GM18951 (cell line): Measurements from ENCODE around the gene LRRC46.

Source experiments
- POLR2A ChIP-seq: IDR thresholded peaks from 4 replicates; pipeline ENCODE4 v1.6.1; 2011; ENCODE audit warnings: mild to moderate bottlenecking; ENCODE audit not compliant: insufficient read length, insufficient read depth; ENCODE audit errors: extremely low read depth
- in situ Hi-C: fragments of 300-500 bp; cut with MboI; formaldehyde crosslinking; loops from one replicate; pipeline ENCODE4 v1.12.0; 2022; ENCODE audit warnings: low sequenced_read_pairs, mixed read lengths, inconsistent platforms; ENCODE audit not compliant: unreplicated experiment

Gene LRRC46

DNA sequence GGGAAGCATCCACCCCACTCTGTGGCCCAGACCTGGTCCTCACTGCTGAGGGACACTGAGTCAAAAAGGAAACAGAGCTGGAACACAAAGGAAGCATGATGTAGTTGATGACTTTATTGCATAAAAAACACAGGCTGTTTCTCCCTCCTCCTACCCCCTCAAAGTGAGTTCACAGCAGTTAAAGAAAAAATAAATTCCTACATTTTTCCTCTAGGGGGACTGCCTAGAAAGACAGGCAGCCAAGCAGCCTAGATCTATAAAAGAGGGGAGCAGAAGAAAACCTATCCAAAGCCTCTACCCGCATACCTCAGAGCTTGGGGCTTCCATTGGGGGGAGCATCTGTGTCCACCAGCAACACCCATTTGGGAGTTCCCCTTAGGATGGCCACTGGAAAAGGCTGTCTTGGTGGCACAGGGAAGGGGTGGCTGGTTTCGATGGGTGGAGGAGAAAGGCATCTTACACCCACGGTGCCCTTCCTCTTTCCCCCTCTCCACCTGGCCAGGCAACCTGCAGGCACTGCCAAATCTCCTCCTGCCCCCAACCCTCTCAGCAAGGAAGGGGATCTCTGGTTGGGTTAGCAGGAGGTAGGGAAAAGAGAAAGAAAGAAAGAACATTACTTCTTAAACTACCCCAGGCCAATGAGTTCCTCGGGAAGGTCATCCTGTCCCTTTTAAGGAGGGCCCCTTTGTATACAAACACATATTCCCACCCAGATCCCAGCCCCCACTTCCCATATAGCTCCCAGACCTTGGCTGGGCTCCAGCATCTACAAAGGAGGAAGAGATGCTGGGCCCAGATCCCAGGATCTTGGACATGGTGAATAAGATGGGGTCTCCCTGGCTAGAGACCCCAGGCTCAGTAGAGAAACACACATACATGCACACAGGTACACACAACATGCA lies 13.6 kb downstream of the LRRC46 start:
- in situ Hi-C loops = loop anchor here (5.0 kb wide), 1 partner anchor 47 kb away; no protein-coding TSS in a partner anchor
- TF ChIP-seq POLR2A = no peak

DNA sequence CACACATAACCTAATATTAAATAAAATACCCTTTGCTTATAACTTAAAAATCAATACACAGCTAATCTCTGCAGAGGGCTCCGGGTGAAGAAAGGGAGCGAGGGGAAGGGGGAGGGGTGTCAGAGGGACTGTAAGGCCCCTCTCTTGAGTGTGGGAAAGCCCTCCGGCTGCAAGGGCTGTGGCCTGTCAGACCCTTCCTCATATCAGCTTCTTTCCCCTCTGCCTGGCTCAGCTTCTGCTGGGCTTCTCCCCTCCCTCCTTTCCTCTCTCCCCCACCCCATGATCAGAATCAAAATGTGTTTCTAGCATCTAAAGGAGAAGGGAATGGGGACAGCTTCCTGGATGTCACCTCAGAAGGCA lies 14.2 kb downstream of the LRRC46 start:
- no peak for TF ChIP-seq POLR2A
- in situ Hi-C loops = no loop called here

DNA sequence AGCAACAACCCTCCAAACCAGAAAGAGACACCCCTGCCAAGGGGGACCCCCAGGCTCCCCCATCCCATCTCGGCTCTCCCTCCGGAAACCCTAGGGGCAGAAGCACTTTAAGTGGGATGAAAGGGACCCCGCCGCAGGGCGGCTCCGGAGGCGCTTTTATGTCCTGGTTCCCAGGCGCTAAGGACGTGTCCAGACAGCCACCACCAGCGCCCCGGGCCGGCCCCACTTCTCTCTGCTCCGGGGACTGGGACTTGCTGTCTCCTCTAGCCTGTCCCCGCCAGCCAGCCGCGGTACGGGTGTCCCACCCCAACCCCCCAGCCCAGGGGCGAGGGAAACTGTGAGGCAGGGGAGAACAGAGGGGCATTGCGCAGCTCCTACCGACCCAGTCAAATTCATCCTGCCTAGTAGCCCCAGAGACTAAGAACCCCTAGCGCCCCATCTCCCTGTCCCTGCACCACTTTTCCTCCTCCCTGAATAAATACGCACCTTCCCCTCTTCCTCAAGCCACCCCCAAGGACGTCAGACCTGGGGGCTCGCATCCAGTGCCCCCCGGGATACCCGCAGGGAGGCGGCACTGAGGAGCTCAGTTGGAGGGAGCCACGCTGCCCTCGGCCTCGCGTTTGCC lies 15.4 kb downstream of the LRRC46 start:
- in situ Hi-C loops = no loop called here
- TF ChIP-seq POLR2A = no peak

DNA sequence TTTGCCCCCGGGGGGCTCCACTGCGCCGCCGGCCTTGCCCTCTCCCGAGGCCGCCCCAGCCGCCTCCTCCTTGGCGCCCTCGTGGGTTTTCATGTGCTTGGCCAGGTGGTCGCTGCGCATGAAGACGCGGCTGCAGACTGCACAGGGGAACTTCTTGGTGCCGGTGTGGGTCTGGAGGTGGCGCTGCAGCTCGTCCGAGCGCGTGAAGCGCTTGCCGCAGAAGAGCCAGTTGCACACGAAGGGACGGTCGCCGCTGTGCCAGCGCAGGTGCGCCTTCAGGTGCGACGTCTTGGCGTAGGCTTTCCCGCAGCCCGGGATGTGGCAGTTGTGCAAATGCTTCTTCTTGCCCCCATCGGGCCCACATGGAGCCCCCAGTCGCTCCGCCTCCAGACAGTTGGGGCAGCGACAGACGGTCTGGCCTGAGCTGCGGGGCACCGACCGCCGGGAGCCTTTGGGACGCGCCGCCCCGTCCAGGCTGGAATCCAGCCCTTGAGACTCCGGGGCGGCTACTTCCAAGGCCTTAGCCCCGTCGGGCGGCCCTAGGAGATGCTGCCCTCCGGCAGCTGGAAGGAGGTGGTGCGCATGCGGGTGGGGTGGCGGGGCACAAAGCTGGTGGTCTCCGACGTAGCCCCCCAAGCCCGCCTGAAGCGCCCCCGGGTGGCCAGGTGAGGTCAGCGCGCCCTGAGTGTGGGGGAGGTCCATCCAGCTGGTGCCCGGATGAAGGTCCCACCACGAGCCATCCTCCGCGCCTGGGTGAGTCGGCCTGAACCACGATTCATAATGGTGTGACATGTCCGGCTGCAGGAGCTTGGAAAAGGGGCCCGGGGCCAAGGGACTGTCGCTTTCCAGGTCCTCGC lies 16.1 kb downstream of the LRRC46 start:
- in situ Hi-C loops = no loop called here

DNA sequence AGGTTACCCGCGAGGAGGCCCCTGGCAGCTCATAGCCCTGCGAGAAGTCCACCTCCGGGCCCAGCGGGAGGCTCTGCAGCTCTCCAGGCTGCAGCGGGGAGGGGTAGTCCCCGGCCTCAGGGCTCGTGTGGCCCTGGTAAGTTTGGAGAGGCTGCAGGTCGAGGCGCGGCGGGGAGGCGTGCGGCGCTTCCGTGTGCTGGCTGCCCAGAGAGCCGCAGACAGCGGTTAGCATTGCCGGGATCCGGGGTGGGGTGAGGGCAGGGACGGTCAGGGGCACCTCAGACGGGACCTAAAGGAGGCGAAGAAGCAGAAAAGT lies 16.7 kb downstream of the LRRC46 start:
- TF ChIP-seq POLR2A = no peak
- in situ Hi-C loops = no loop called here

More for the DNA sequence above, 16.1 kb downstream of the LRRC46 start:
- no peak for TF ChIP-seq POLR2A

DNA sequence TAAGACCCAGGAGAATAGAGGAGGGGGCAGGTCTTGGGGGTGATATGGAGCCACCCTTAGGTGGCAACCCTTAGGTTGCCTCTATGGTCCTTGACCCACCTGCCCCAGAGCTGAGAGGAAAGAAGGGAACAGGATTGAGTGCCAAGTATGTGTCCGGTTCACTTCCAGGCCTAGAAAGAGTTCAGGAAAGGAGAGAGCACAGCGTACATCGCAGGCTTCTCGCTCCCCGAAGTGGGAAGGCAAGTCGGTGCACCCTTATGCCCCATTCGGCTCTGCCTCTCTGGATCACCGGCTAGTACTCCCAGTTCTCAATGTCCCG lies 18.9 kb downstream of the LRRC46 start:
- TF ChIP-seq POLR2A = no peak
- in situ Hi-C loops = no loop called here

DNA sequence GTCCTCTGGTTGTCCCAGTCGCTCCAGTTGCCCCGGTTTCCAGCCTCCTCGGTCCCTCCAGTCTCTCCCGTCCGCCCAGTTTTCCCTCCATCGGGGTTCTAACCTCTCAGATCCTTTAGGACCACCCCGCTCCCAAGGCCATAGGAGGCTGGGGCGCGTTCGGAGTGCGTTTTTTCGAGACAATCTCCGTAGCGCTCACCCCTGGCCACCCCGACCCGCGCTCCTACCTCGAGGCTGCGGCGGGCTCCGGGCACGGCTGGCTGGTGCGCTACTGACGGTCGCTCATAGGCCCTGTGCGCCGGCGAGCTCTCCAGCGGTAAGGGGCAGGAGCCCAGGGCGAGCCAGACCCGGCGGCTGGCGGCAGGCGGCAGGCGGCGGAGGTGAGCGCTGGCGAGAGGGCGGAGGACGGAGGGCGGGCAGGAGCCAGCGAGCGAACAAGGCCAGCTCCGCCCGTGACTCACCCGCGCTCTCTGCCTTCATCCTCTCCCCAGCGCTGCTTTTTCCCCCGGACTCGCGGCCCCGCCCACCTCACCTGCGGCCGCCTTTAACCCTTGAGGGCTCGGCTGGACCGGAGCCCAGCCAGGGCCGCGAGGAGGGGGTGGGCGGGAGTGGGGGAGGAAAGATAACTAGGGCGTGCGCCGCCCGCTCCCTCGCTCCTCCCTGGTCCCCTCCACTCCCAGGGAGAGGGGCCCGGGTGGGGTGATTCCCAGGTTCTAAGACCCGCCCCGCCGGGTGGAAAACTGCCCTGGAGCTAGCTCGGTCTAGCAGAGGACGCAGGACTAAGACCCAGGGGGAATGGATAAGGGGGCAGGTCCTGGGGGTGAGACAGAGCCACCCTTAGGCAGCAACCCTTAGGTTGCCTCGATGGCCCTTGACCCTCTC lies 19.5 kb downstream of the LRRC46 start, which contains the start of gene SP6:
TSS of gene SP6 (minus strand) at position 472 of the 882 bp plus-strand sequence. CDS start 2,734 bp downstream, outside the sequence.
- TF ChIP-seq POLR2A = no peak
- in situ Hi-C loops = no loop called here

DNA sequence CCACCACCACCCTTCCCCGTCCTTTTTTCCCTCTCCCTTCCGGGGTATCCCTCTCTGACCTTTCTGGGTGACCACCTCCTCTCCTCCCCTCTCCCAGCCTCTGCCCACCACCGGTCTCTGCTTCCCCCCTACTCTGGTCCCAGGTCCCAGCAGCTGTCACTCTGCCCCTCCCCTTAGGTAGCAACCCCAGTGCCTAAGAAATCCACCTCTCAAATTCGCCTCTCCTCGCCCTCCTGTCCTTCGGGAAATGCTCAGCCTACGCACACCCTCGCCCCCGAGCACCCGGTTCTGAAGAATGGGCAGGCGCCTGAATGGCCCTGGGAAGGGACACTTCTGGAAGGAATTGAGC lies 20.3 kb downstream of the LRRC46 start:
- no peak for TF ChIP-seq POLR2A
- in situ Hi-C loops = no loop called here

DNA sequence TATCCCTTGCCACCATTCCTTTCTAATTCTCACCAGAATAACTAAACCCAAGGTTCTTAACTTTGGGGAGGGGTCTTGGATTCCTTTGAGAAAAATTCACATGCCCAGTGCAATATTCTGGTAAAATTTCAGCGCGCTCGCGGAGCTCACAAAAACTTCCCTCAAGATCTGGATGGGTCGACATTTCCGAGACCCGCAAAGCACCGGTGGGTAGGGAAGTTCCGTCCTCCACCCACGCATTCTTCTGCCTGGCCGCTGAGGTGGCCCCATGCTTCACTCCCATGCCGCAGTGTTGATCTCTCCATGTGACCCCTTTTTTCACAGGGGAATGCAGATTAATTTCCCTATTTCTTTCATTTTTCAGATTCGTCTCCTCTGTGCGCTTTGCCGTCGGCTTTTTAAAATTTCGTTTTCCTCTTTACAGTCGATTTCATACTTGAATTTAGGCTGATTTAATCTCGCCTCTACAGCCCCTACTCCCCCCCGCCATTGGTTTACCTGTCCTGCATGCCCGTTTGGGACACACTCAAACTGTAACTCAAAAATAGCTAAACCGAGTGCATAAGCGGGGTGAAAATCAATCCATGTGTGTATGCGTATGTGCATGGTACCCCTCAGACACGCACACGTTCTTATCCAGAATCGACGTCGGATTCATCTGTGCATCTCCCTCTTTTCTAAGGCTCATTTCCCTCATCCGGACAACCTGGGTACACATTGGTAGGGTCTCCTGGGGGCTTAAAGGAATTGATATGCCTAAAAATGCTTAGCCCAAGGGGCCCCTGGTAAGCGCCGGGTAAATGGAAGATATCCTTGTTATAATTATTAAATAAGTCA lies 20.9 kb downstream of the LRRC46 start:
- TF ChIP-seq POLR2A = no peak
- in situ Hi-C loops = no loop called here

DNA sequence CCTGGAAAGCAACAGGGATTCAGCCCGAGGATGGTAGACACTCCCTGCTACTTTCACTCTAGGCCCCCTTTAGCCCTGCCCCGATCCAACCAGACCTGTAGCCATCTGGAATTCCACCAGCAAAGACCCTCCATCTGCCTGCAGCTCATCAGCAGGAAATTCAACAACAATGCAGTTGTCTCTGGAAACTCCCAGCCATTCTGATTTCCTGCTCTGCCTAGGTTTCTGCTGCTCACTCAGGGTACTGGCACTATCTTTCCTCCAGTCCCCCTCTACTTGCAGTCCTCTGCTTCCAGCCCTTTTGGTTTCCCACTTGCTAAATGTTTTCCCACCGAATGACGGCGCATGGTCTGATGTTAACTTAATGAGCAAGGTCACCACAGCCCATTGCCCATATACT lies 22.1 kb downstream of the LRRC46 start:
- TF ChIP-seq POLR2A = no peak

DNA sequence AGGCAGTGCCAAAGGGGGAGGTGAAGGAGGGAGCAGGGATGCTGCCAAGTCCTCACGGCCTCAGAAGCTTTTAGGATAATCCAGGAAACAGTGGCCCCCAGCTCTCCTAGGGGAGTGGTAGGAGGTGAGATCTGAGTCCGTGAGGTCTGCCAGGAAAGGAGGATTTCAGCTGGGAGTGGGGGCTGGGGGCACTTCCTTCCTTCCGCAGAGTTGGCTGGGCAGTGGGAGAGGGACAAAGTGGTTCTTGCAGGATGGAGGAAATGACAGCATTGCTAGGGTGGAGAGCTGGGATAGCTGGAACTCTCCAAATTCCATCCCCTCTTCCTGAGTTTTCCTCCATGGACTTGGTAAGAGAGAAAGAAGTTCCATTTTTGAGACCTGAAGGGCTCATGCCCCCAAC lies 24.3 kb downstream of the LRRC46 start:
- in situ Hi-C loops = no loop called here
- no peak for TF ChIP-seq POLR2A

More for the DNA sequence above, 22.1 kb downstream of the LRRC46 start:
- in situ Hi-C loops = no loop called here

DNA sequence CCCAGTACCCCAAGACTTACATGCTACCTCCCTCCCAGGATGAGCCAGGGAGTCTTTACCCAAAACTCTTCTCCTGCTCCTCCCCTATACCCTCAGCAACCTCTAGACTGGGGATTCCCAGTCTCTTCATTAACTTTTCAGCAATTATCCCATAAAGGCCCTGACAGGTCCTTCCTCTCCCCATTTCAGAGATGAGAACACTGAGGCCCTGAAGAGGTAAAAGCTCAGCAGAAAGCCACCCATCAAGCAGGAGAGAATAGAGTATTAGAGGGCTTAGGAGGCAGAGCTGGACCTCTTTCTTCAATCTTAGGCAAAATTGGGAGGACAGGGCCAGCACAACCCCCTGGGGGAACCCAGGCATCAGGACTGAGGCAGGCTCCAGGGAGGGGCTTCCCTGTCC lies 25.4 kb downstream of the LRRC46 start:
- TF ChIP-seq POLR2A = no peak
- in situ Hi-C loops = no loop called here
